ENCODE measurements around the gene ARMC8. TPM values are rescaled to one million over a fixed set of nuclear protein-coding genes. Genes with fewer than 3 reads are reported as not detected.

ARMC8 gene
- total RNA-seq, 1 experiment from 2014 or later, result 85.4 TPM

DNA sequence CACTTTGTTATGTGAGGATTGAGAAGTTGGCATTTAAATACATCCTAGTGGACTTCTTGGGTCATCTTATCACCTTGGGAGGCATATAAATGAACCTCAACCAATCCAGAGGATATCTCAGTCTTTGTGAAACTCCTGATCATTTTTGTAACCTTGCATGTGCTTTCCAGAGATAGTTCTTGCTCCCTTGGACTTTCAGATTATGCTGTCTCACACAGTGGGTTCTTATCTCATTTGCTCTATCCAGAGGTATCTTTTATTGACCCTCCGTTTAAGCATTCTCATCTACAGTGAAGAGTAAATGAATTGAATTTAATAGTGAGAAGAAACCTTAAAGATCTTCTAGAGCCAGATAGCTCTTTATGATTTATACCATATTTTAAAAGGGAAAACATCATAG, 10.4 kb downstream of the ARMC8 start:
- no peak for DNase-seq (ENCODE audit: low read depth)

DNA sequence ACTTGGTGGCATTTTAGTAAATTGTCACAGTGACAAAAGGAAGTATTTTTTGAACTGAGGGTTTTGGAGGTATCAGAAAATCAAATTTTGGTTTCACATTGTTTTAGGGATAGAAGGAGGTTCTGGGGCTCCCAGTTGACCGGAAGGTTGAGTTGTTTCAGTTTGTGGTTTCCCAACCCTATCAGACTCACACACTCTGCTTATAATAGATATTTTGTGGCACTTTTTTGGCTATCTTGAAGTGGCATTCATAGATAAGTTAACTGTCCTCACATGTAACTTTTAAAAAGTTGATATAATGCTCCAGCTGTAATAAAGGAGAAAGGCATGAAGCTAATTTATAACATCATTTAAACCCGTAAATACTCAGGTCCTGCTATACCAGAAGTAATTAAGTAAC, 12.8 kb downstream of the ARMC8 start:
- DNase-seq (ENCODE audit: low read depth), result no peak

DNA sequence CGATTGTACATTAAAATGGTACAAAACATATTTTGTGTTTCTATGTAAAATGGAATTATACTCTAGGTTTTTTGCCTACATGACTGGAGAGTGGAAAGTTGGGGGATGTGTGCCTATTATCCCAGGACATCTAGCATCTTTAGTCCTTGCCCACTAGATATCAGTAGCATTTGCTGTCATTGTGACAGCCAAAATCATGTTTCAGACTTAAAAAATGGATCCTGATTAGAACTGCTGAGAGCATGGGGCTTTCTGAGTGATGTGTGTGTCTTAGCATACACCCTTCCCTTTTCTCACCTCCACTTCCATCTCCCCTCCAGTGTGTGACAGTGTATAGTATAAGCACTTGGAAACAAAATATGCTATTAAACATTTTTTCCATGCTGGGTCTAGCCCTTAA, 13.3 kb downstream of the ARMC8 start:
- no peak for DNase-seq (ENCODE audit: low read depth)

DNA sequence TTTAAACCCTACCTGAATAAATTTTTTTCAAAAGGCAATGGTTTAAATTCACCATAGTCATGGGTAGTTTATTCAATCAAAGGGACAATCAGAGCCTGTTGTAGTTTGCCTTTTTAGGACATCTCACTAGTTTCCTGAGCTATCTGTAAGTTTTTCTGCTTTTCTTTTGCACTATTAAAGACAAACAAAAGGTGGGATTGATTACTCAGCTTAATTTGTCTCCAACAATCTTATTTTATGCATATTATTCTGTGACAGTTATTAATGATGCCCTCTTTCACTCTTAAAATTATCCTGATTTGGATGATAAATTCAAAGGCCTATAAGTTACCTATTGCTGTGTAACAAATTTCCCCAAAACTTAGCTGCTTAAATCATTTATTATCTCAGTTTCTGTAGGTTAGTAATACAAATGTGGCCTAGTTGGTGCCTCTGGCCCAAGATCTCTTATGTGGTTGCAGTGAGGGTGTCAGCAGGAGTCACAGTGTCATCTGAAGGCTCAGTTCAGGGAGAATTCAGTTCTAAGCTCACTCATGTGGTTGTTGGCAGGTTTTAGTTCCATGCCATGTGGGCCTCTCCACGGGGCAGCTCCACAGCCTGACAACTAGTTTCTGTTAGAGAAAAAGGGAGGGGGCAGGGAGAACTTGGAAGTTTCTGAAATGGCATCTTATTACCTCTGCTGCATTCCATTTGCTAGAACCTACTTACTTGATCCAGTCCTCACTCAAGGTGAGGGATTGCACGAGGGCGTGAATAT, 16.0 kb downstream of the ARMC8 start:
- no peak for DNase-seq (ENCODE audit: low read depth)

DNA sequence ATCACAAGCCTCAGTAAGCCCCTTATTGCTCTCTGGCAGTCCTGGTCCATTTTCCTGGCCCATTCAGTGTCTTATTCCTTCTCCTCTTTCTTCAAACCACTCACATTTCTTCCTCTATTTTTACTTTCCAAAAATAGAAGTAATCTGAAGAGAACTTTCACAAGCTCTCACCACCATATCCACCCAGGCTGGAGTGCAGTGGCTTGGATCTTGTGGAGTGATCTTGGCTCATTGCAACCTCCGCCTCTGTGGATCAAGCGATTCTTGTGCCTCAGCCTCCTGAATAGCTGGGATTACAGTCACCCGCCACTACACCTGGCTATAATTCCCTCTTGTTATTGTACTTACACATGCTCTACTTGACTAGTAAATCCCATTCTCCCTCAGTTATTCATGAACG, 16.8 kb downstream of the ARMC8 start:
- no peak for DNase-seq (ENCODE audit: low read depth)

DNA sequence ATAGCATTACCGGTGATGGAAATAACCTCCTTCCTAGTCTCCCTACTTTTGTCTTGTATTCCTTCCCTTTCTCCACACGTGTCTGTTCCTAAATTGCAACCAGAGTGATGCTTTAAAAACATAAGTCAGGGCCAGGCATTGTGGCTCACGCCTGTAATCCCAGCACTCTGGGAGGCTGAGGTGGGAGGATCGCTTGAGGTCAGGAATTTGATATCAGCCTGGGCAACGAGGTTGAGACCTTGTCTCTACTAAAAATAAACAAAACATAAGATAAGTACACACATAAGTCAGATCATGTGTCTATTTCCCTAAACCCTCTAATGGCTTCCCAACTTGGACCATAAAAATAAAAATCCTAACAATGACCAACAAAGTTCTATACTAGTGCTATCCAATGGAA, 18.4 kb downstream of the ARMC8 start:
- no peak for DNase-seq (ENCODE audit: low read depth)

DNA sequence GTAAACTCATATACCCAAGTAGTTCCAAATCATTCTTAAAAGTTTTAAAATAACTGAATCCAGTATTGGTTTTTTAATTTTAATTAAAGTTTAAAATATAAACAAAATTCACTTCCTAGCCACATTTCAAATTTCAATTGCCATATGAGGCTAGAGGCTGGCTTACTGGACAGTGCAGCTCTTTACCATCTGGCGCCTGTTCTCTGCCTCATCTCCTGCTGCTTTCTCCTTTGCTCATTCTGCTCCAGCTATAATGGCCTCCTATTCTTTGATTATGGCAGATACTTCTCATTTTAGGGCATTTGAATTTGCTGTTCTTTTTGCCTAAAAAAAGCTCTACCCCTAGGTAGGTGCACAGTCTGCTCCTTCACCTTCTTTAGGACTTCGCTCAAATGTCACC, 19.1 kb downstream of the ARMC8 start:
- no peak for DNase-seq (ENCODE audit: low read depth)

DNA sequence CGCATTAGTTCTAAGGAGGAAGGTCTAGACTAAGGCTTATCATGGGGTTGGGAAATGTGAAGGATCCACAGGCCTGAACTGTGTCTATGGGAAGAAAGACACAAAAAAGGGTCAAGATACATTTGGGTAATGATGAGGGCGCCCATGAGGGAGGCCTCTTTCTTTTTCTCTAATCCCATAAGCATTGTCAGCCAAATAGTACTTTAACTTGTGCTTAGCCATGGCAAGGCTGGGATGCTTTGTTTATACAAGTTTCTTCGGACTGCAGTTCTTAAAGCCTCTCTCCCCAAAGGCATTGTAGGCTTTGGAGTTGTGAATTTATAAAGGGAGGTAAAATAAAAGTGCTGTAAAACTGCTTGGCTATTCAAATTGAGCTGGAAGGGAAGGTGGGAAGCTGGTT, 23.4 kb downstream of the ARMC8 start:
- DNase-seq (ENCODE audit: low read depth), result no peak

DNA sequence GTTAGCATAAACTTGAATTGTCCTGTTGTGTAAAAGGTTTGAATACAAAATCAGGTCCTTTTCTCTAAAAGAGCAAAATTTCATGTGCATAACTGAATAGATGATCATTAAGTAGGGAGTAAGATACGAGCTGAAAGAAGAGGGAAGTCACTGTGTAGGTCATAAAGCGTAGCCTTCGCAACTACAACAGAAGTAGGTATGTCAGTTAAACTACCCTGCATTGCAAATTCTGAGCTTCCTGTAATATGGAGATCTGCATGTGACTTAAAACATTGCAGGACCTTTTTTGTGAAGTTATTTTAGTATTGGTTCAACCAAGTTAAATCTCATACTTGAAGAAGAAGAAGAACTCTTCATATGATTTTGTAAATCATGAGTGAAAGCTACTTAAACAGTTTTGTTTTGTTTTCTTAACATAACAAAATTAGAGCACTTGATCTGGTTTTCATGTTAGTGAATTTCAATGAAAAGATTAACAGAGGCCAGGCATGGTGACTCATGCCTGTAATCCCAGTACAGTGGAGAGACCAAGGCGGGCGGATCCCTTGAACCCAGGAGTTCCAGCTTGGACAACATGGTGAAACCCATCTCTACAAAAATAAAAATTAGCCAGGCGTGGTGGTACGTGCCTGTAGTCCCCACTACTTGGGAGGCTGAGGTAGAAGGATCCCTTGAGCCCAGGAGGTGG, 26.4 kb downstream of the ARMC8 start:
- no peak for DNase-seq (ENCODE audit: low read depth)

DNA sequence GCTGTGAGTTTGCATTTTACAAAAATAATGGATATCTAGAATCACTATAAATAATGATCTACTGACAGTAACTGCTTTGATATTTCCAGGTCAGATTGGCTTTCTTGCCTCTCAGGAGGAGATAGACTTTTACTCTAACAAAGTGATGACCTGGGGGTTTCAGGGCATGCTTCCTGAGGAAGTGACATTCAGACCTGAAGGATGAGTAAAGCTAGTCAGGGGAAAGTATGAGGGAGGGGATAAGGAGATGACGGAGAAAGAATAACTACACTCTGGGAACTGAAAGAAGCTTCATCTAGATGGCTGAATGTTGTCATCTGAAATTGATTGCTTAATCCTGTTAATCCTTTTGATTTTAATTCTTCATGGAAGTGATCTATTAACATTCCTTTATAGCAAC, 32.2 kb downstream of the ARMC8 start:
- DNase-seq (ENCODE audit: low read depth), result no peak

DNA sequence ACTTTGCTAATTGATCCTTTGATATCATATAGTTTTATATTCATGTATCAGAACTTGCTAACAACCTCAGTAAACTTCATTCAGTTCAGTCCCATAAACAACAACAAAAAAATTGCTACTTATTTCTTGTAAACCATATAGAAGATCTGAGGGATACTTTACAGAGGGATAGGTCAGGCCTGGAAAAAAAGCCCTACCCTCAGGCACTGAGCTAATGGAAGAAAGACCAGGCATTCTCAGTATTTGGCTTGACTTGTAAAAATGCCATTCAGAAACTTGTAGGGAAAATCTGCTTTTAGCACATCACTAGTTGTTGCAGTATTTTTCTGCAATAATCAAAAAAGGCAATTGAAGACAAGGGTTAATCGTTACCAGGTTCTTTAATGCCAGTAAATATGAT, 33.1 kb downstream of the ARMC8 start:
- DNase-seq (ENCODE audit: low read depth), result no peak

DNA sequence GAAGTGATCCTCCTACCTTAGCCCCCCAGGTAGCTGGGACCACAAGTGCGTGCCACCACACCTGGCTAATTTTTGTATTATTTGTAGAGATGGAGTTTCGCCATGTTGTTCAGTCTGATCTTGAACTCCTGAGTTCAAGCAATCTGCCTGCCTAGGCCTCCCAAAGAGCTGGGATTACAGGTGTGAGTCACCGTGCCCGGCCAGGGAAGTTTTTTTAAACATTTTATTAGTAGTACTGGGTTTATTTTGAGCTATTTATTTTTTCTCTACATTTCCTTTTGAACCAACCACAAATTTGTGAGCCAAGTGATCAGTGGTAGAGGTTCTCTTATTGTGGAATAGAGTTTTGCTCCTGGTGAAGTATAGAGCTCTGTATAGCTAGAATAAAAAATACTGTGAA, 33.7 kb downstream of the ARMC8 start:
- DNase-seq (ENCODE audit: low read depth), result peak; percentile 29

DNA sequence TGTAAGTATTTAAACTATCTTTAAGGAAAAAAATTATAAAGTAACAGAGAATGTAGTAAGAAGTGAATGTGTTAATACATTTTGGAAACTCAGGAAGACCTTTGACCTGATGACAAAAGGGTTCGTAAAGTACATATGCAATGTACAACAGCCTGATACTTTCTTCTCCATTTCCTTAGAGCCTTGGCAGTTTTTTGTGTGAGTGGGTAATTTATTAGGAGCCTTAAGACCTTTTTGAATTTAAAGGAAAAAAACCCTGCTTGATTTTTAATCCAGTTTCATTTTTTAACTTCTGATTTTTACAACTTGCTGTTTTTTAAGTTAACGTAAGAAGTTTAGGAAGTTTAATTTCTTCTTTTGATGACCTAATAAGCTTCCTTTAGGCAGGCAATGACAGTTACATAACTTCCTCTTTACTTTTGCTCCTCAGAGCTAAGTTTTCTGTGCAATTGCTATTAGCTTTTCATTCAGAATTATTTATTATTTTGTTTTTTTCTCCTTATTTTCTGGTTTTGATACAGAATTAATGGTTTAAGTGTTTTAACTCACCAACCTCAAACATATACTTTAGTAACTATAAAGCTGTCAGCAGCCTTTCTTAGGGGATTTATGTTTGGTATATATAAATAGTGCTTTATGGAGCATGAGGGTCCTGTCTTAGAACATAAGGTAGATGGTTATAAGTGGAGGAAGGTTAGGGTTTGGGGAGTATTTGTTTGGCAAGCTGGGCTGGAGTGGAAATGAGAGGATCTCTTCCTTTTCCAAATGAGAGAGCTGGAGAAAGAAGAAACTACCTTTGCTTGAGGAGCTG, 35.2 kb downstream of the ARMC8 start:
- no peak for DNase-seq (ENCODE audit: low read depth)

DNA sequence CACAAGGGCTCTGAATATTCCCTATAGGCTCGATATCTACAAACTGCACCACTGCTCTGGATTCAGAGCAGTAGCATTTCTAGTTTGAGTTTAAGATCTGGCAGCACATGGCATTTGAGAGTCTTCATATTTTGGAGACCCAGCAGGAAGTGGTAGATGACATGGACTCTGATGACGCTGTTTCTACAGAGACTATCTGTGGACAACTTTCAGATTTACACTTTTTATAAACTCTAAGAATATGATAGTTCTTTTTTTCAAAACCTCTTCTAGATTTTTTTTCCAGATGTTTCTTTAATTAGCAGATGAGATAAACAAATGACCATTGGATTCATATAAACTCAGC, 35.8 kb downstream of the ARMC8 start:
- DNase-seq (ENCODE audit: low read depth), result no peak

DNA sequence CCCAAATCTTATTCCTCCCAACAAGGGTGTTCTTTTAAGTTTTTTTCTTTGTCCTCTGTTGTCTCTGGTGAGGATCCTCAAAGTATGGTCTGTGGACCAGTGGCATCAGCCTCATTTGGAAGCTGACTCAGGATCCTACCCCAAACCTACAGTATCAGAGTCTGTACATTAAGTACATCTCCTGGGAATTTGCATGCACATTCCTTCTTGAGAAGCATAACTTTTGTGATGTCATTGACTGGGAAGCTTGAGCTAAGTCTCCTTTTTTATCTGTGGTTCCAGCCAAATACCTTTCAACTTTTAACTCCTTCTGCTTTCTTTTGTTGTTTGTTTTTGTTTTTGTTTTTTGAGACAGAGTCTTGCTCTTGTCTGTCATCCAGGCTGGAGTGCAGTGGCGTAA, 40.5 kb downstream of the ARMC8 start:
- DNase-seq (ENCODE audit: low read depth), result no peak

DNA sequence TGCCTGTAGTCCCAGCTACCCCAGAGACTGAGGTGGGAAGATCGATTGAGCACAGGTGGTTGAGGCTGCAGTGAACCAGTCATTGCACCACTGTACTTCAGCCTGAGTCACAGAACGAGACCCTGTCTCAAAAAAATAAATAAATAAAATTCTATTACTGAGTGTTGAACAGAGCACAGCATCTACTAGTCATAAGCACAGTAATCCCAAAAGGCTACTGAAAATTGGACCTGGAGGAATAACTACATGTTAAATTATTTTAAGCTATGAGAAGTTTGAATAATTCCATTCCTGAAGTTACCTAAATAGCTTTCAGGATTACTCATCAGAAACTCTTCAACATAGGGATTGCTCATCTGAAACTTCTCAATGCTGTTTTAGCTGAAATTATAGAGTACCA, 43.4 kb downstream of the ARMC8 start:
- DNase-seq (ENCODE audit: low read depth), result peak; percentile 67

DNA sequence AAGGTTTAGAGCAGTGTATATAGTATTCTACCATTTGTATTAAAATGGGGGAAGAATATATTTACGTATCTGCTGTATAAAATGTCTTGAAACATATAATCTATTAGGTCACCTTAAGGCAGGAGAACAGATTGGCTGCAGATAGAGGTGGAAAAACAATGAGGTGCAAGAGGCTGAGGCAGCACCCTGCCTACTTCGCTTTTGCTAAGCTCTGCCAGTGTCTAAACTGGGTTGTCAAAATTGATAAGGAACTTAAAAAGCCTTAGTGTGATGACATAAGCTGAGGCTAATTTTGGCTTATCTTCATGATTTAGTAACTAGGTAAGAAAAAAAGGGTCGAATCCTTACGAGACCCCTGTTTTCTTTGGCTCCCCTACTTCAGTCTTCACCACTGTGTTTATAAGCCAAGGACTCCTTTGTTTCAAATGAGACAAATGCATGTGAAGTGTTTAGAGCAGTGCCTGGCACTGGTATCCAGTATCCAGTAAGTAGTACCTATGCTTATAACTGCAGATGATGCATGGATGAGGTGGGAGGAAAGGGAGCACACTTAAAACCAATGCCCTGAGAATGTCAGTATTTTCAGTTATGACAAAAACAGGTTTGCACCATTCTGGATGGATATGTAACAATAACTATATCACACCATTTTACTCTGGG, 45.7 kb downstream of the ARMC8 start:
- DNase-seq (ENCODE audit: low read depth), result no peak

DNA sequence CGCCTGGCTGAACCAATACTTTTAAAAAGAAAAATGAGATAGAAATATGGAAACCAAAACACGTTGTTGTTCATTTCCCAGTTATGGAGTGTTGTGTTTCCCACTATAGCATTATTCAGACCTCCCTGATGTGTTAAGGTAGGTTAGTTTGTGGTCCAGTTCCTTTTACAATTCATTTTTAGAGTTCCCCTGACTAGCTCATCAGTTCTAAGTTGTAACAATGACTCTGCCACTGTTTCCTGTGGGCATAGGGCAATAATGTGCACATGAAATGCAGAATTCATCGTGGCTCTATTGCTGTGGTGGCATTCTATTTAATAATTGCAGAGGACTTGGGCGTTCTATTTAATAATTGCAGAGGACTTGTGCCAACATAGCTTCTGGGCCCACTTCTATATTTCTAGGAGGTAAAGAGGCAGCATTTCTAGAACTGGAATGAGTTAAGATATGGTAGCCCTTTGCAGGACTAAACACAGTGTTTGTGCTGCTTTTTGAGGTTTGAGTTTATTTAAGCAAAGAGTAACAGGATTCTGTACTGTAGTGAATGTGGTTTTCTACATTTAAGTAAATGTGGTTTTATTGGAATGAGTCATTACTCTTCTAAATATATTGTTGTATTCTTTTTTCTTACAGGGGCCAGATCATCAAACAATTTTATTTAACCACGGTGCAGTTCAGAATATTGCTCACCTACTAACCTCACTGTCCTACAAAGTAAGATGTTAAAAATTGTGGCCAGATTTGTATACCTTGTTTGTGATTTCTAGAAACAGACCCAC, 47.5 kb downstream of the ARMC8 start:
- DNase-seq (ENCODE audit: low read depth), result peak; percentile 59

DNA sequence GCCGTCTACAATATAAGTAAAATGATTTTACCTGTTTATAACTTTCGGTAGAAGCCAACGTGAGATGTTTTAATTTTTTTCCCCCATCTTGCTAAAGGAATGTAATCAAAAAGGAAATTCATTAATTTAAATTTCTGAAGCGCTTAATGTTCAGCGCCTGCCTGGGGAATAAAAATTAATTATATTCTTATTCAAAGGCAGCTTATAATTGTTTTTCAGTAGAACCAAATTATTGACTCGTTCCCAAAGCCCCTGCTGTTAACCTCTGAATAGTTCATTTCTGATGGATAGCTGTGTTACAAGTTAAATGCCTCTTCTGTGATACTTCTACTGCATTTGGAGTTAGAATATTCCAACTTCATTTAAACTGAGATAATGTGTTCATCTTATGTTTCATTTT, 51.6 kb downstream of the ARMC8 start:
- no peak for DNase-seq (ENCODE audit: low read depth)

DNA sequence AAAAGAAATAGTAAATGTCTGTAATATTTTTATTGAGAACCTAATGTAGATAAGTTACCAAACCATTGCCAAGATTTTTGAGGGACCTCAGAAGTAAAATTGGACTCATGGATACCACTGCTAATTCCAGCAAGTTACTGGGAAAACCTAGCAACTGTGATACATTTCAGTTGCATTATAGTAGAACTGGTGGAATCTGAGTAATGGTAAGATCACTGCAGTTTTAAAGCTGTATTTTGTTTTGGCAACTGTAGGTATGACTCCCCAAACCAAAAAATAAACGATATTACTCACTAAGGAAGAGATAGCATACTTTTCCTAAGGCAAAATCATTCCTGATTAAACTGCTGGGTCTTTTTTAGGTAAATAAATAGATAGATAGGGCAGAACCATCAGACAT, 54.0 kb downstream of the ARMC8 start:
- DNase-seq (ENCODE audit: low read depth), result peak; percentile 37

DNA sequence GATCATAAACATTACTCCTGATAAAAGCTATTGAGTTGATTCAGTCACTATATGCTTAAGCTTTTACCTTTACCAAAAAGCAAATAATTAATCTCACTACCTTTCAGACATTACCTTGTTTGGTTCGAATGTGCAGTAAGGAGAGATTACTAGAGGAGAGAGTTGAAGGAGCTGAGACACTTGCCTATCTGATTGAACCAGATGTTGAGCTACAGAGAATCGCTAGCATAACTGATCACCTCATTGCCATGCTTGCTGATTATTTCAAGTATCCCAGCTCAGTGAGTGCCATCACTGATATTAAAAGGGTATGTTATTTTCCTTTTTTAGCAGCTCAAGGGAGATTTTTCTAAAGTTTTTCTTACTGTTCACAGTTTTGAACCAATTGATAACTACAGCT, 54.6 kb downstream of the ARMC8 start:
- DNase-seq (ENCODE audit: low read depth), result no peak
